CD4-positive, alpha-beta memory T cell (primary cell): ENCODE measurements around the gene DPAGT1. TPM values are rescaled to one million over a fixed set of nuclear protein-coding genes. Genes with fewer than 3 reads are reported as not detected.
"Not testable (repeated sequence)": the region's sequence is repeated elsewhere in the genome, so short reads cannot be mapped to it uniquely, and the experiment has no call there.

ENCODE experiments used
- CTCF ChIA-PET: fragments of 350-600 bp; sonication (Branson Sonifier 250); formaldehyde crosslinking; loops from one replicate; lab custom pipeline; 2021; ENCODE audit warnings: inconsistent platforms; ENCODE audit not compliant: partially characterized antibody; lab: Charles Lee
- POLR2A ChIA-PET: fragments of 350-600 bp; sonication (Branson Sonifier 250); formaldehyde crosslinking; loops from one replicate; lab custom pipeline; 2021; ENCODE audit not compliant: partially characterized antibody; lab: Charles Lee
- DNase-seq, 5 donors: peaks; one replicate each; pipeline versions ENCODE4 v3.0.0 to v3.0.0-alpha.2; 2020 to 2022; ENCODE audit warnings: mixed read lengths in 1 of 5
- H3K27ac ChIP-seq: one replicate; pipeline ENCODE4 v1.7.0; 2013; ENCODE audit warnings: low read depth, low read length
- H3K27me3 ChIP-seq: 2 replicates; pipeline ENCODE4 v1.7.0; 2013; ENCODE audit warnings: mild to moderate bottlenecking, low read length, moderate library complexity; ENCODE audit not compliant: insufficient read depth
- H3K36me3 ChIP-seq: 2 replicates; pipeline ENCODE4 v1.7.0; 2013; ENCODE audit warnings: mild to moderate bottlenecking, low read length, moderate library complexity; ENCODE audit not compliant: insufficient read depth
- H3K4me1 ChIP-seq: 2 replicates; pipeline ENCODE4 v1.7.0; 2013; ENCODE audit warnings: mild to moderate bottlenecking, low read length, moderate library complexity; ENCODE audit not compliant: insufficient read depth
- H3K4me3 ChIP-seq, 2 donors: one replicate each; pipeline ENCODE4 v1.7.0; 2013; ENCODE audit warnings: low read length in 2 of 2, mild to moderate bottlenecking in 1 of 2
- H3K9me3 ChIP-seq, 2 donors: one replicate each; pipeline ENCODE4 v1.7.0; 2013; ENCODE audit warnings: low read length in 2 of 2, control low read depth in 1 of 2; ENCODE audit not compliant: control insufficient read depth in 1 of 2
- H3K27ac Mint-ChIP-seq, 7 donors: one replicate each; pipeline ENCODE4 v1.8.0; 2020 to 2021; ENCODE audit warnings: mixed read lengths in 7 of 7, mild to moderate bottlenecking in 6 of 7, inconsistent platforms in 3 of 7, moderate library complexity in 3 of 7
- H3K27me3 Mint-ChIP-seq, 2 donors: one replicate each; pipeline ENCODE4 v1.8.0; 2020 to 2021; ENCODE audit warnings: mixed read lengths in 2 of 2
- H3K36me3 Mint-ChIP-seq, 2 donors: one replicate each; pipeline ENCODE4 v1.8.0; 2020 to 2021; ENCODE audit warnings: mixed read lengths in 2 of 2, inconsistent platforms in 1 of 2, mild to moderate bottlenecking in 1 of 2
- H3K4me1 Mint-ChIP-seq, 4 donors: one replicate each; pipeline ENCODE4 v1.8.0; 2020 to 2021; ENCODE audit warnings: mixed read lengths in 4 of 4, mild to moderate bottlenecking in 1 of 4
- H3K4me3 Mint-ChIP-seq, 8 donors: one replicate each; pipeline ENCODE4 v1.8.0; 2020 to 2021; ENCODE audit warnings: mixed read lengths in 8 of 8, mild to moderate bottlenecking in 7 of 8, moderate library complexity in 6 of 8, inconsistent platforms in 3 of 8
- H3K9me3 Mint-ChIP-seq, 8 donors: one replicate each; pipeline ENCODE4 v1.8.0; 2020 to 2021; ENCODE audit warnings: mixed read lengths in 8 of 8, mild to moderate bottlenecking in 5 of 8, inconsistent platforms in 3 of 8, moderate library complexity in 1 of 8
- intact Hi-C: fragments of 100-400 bp; cut with micrococcal nuclease; formaldehyde crosslinking; loops from one replicate; pipeline ENCODE4 v1.15.1; 2023
- polyA plus RNA-seq, 2 donors: library from polyadenylated mRNA; unstranded; fragments of 300-500 nt; fragmentation: Illumina TruSeq; gene quantifications; one replicate each; pipeline ENCODE4 v1.2.3, GENCODE V29; 2021
- total RNA-seq, 2 experiments: library from RNA; stranded (reverse); gene quantifications; one replicate each; pipeline ENCODE4 v1.2.3, GENCODE V29; 2021

Gene DPAGT1
- total and polyA plus RNA-seq, 4 experiments from 2014 or later: 32.9 to 52.3 (median 52.2) TPM

DNA sequence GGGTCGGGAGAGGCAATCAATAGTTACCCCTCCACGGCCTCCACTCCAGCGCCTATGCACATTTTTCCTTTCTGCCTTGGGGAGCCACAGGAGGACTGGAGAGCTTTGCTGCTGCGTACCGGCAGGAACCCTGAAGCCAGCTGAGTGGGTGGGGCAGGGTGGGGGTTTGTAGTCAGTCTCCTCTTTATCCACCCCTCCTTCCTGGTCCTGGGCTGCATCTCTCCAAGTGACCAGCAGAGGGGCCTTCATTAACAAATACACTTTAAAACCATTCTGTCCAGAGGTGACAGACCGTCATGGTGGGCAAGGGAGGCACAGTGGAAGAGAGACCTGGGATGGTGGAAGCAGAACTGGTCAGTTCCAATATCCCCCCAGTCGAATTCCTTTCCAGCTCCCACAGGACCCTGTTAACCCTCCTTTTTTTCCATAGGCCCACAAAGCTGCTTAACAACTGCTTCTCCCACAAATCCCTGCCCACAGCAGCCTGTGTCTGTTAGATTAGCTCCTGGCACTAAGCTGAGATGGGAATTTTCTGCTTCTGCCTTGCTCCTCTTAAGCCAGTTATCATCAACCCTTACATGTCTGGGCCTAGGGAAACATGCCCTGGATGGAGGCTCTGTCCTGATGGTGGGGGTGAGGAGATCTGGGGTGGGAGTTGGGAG, 43.3 kb upstream of the DPAGT1 start:
- DNase-seq: peak in 3 of 5 donors; percentile 12 to 48 (median 16)
- Histone ChIP-seq H3K27ac (no peak overlapping the region), H3K4me3 (no peak overlapping the region), H3K4me1 (peaks cover 14% of the 10 kb centered on the region), H3K9me3 (no peaks in the 10 kb centered on the region), H3K27me3 (peaks cover 13% of the 10 kb centered on the region), H3K36me3 (no peaks in the 10 kb centered on the region)
- POLR2A ChIA-PET: interaction anchor here (1.0 kb wide), 1 partner anchor 50 kb away, joined by 3 read pairs; a partner anchor contains a TSS
- H3K4me1 Mint-ChIP-seq: peaks cover 2 to 15% (median 9%) of the 10 kb centered on the region in 4 donors
- no peak overlapping the region for H3K4me3 Mint-ChIP-seq
- intact Hi-C loops: loop anchor here (10.0 kb wide), 1 partner anchor 50 kb away; no protein-coding TSS in a partner anchor
- H3K27me3 Mint-ChIP-seq: peaks cover 16 to 32% of the 10 kb centered on the region in 2 donors
- no peaks in the 10 kb centered on the region for H3K9me3 Mint-ChIP-seq
- no peak overlapping the region for H3K27ac Mint-ChIP-seq
- CTCF ChIA-PET: interaction anchor here (0.9 to 2.1 kb wide), 4 partner anchors 11 to 139 kb away, joined by 3 to 5 read pairs (median 4); no protein-coding TSS in a partner anchor
- no peaks in the 10 kb centered on the region for H3K36me3 Mint-ChIP-seq

- H3K27ac ChIP-seq, H3K9me3 ChIP-seq, DNase-seq, H3K9me3 Mint-ChIP-seq, intact Hi-C loops, H3K36me3 ChIP-seq, H3K36me3 Mint-ChIP-seq, H3K4me3 Mint-ChIP-seq, H3K27me3 ChIP-seq, H3K4me3 ChIP-seq, H3K4me1 ChIP-seq, H3K4me1 Mint-ChIP-seq, H3K27ac Mint-ChIP-seq: not testable (repeated sequence)
- CTCF ChIA-PET: interaction anchor here (1.0 kb wide), 1 partner anchor 42 kb away, joined by 3 read pairs; no protein-coding TSS in a partner anchor
- peaks cover 12% of the 10 kb centered on the region in 2 donors for H3K27me3 Mint-ChIP-seq
- POLR2A ChIA-PET: interaction anchor here (0.8 kb wide), 1 partner anchor 44 kb away, joined by 3 read pairs; a partner anchor contains a TSS
These were observed 37.6 kb upstream of the DPAGT1 start for GRCh38 chr11:119139276-119139675.

- intact Hi-C loops: no loop called here
- Histone ChIP-seq H3K36me3 (peaks cover 43% of the 10 kb centered on the region), H3K4me1 (no peaks in the 10 kb centered on the region), H3K27me3 (no peaks in the 10 kb centered on the region), H3K9me3 (no peaks in the 10 kb centered on the region), H3K4me3 (no peak overlapping the region), H3K27ac (no peak overlapping the region)
- no peaks in the 10 kb centered on the region for H3K4me1 Mint-ChIP-seq
- peaks cover 4 to 6% of the 10 kb centered on the region in 2 donors for H3K27me3 Mint-ChIP-seq
- H3K4me3 Mint-ChIP-seq: no peak overlapping the region
- no peak overlapping the region for H3K27ac Mint-ChIP-seq
- H3K36me3 Mint-ChIP-seq: peaks cover 40 to 45% of the 10 kb centered on the region in 2 donors
- ChIA-PET POLR2A (interaction anchor here (0.8 kb wide), 1 partner anchor 40 kb away, joined by 3 read pairs; no protein-coding TSS in a partner anchor), CTCF (interaction anchor here (0.6 to 1.6 kb wide), 7 partner anchors 9 to 64 kb away, joined by 3 to 4 read pairs (median 3); partner anchors contain the start of gene HINFP)
- H3K9me3 Mint-ChIP-seq: no peaks in the 10 kb centered on the region
- no peak for DNase-seq
These were observed 32.8 kb upstream of the DPAGT1 start for GRCh38 chr11:119134389-119134978.

GRCh38 chr11:119130662-119131061, 29.0 kb upstream of the DPAGT1 start:
- Mint-ChIP-seq H3K4me1 (peaks cover 4 to 11% (median 6%) of the 10 kb centered on the region in 4 donors), H3K27ac (no peak overlapping the region), H3K9me3 (no peaks in the 10 kb centered on the region), H3K4me3 (no peak overlapping the region), H3K36me3 (peaks cover 45 to 56% of the 10 kb centered on the region in 2 donors), H3K27me3 (no peaks in the 10 kb centered on the region)
- Histone ChIP-seq H3K27me3 (no peaks in the 10 kb centered on the region), H3K27ac (no peak overlapping the region), H3K36me3 (peaks cover 48% of the 10 kb centered on the region), H3K4me3 (no peak overlapping the region), H3K9me3 (no peaks in the 10 kb centered on the region), H3K4me1 (no peaks in the 10 kb centered on the region)
- intact Hi-C loops: no loop called here
- CTCF ChIA-PET: no interaction called here
- no peak for DNase-seq
- POLR2A ChIA-PET: interaction anchor here (1.7 kb wide), 1 partner anchor 10 kb away, joined by 5 read pairs; the partner anchor contains the start of gene HINFP

- peaks cover 35 to 50% of the 10 kb centered on the region in 2 donors for H3K36me3 Mint-ChIP-seq
- no peaks in the 10 kb centered on the region for H3K27me3 Mint-ChIP-seq
- Histone ChIP-seq H3K27me3 (no peaks in the 10 kb centered on the region), H3K27ac (no peak overlapping the region), H3K36me3 (peaks cover 33% of the 10 kb centered on the region), H3K4me3 (no peak overlapping the region), H3K4me1 (peaks cover 16% of the 10 kb centered on the region), H3K9me3 (no peaks in the 10 kb centered on the region)
- peaks cover 17 to 35% (median 20%) of the 10 kb centered on the region in 4 donors for H3K4me1 Mint-ChIP-seq
- DNase-seq: no peak
- no peaks in the 10 kb centered on the region for H3K9me3 Mint-ChIP-seq
- ChIA-PET CTCF (interaction anchor here (1.0 kb wide), 2 partner anchors 9 to 32 kb away, joined by 3 read pairs; a partner anchor contains a TSS), POLR2A (interaction anchor here (1.2 to 2.3 kb wide), 5 partner anchors 19 to 59 kb away, joined by 3 to 8 read pairs (median 4); partner anchors contain the start of genes C2CD2L, DPAGT1 and VPS11)
- H3K27ac Mint-ChIP-seq: peak overlapping the region in 4 of 7 donors; percentile 35 to 57 (median 47)
- H3K4me3 Mint-ChIP-seq: no peak overlapping the region
- intact Hi-C loops: no loop called here
These were observed 25.1 kb upstream of the DPAGT1 start for GRCh38 chr11:119126675-119127268.

- no peak overlapping the region for H3K4me3 Mint-ChIP-seq
- ChIA-PET POLR2A (interaction anchor here (1.2 to 2.3 kb wide), 4 partner anchors 18 to 59 kb away, joined by 3 to 8 read pairs (median 4); partner anchors contain the start of genes DPAGT1 and VPS11), CTCF (interaction anchor here (1.0 kb wide), 1 partner anchor 31 kb away, joined by 3 read pairs; a partner anchor contains a TSS)
- H3K27ac Mint-ChIP-seq: peak overlapping the region in 2 of 7 donors; percentile 9 to 19
- H3K4me3 ChIP-seq: no peak overlapping the region
- H3K36me3 ChIP-seq: peaks cover 24% of the 10 kb centered on the region
- H3K4me1 Mint-ChIP-seq: peaks cover 18 to 45% (median 25%) of the 10 kb centered on the region in 4 donors
- no peak for DNase-seq
- H3K27me3 ChIP-seq: no peaks in the 10 kb centered on the region
- intact Hi-C loops: no loop called here
- no peak overlapping the region for H3K27ac ChIP-seq
- H3K9me3 Mint-ChIP-seq: no peaks in the 10 kb centered on the region
- H3K9me3 ChIP-seq: no peaks in the 10 kb centered on the region
- H3K4me1 ChIP-seq: peaks cover 19% of the 10 kb centered on the region
- peaks cover 26 to 43% of the 10 kb centered on the region in 2 donors for H3K36me3 Mint-ChIP-seq
- no peaks in the 10 kb centered on the region for H3K27me3 Mint-ChIP-seq
These were observed 24.2 kb upstream of the DPAGT1 start for GRCh38 chr11:119125821-119126220.
